ENCODE results near the gene GPC5.

The GPC5 gene

DNA sequence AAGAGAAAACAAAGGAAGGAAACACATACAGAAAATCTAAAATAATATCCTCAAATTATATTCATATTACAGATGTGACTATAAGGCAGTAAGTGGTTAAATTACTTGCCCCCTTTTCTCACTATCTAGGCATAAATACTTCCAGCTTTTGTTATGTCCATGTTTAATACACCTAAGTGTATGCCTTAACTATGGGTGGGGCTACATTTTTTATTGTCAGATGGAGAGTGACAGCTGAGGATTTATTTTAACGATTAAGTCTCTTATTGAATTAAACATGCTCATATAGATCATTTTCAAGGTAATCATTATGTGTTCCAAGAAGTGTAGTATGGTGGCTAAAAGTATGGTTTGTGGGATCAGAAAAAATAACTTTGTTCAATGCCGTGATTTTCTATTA, 909.3 kb downstream of the GPC5 start:
- no peak overlapping the region for H3K4me3 ChIP-seq
- TF ChIP-seq, protein P1, sequence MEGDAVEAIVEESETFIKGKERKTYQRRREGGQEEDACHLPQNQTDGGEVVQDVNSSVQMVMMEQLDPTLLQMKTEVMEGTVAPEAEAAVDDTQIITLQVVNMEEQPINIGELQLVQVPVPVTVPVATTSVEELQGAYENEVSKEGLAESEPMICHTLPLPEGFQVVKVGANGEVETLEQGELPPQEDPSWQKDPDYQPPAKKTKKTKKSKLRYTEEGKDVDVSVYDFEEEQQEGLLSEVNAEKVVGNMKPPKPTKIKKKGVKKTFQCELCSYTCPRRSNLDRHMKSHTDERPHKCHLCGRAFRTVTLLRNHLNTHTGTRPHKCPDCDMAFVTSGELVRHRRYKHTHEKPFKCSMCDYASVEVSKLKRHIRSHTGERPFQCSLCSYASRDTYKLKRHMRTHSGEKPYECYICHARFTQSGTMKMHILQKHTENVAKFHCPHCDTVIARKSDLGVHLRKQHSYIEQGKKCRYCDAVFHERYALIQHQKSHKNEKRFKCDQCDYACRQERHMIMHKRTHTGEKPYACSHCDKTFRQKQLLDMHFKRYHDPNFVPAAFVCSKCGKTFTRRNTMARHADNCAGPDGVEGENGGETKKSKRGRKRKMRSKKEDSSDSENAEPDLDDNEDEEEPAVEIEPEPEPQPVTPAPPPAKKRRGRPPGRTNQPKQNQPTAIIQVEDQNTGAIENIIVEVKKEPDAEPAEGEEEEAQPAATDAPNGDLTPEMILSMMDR (IDR thresholded peaks at IDR 0.05): no peak
- DNase-seq (ENCODE audit: low spot score): no peak
- H3K27ac ChIP-seq: no peak overlapping the region

DNA sequence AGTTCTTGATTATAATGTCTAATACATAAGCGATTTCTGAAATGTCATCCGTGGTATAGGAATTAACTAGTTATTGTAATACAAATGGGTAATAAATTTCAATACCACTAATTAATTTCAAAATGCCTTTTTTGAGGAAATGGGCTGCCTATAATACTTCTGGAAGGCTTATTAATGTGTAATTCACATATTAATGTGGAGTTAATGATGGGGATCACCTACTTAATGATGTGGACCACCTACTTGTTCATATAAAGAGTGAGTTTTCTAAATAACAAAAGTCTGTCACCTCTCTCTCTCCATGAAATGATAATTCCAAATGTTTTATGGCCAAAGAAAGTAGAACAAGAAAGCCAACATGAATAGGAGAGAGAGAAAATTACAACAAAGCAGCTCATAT, 914.4 kb downstream of the GPC5 start:
- H3K4me3 ChIP-seq: no peak overlapping the region
- no peak overlapping the region for H3K27ac ChIP-seq
- TF ChIP-seq, protein P1 (IDR thresholded peaks at IDR 0.05): no peak
- no peak for DNase-seq (ENCODE audit: low spot score)

DNA sequence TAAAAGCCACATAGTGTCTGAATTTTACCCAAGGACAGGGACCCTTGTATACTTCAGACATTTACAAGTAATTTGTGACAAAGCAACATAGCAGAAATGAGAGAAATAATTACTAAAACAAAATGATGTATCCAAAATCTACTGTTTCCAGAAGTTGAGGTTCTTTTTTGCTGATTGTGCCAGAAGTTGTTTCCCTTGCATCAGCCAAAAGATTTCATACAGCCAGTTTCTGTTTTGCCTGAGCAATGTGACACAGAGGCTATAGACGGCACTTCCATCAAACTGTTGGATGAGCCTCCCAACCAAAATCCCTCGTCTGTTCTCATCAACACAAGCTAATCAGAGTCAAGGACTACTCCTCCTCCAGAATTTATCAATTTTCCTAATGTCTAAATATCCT, 915.0 kb downstream of the GPC5 start:
- no peak overlapping the region for H3K4me3 ChIP-seq
- TF ChIP-seq, protein P1 (IDR thresholded peaks at IDR 0.05): no peak
- no peak overlapping the region for H3K27ac ChIP-seq
- no peak for DNase-seq (ENCODE audit: low spot score)

DNA sequence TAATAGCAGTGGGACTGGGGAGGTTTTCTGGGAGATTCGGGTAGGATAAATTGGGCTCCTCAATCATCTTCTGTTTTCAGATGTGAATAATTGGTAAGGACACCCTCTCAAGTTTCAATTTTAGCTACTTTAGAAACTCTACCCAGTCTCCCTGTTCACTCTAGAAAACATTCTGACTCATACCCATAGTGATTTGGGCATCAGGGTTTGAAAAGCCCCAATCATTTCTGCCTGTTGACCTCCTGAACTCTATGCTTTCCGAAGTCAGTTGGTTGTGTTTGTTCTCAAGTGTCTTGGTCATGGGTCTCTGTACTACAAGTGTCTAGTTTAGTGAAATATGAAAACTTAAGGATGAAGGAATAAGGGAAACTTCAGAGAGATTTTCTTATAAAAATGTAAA, 916.8 kb downstream of the GPC5 start:
- TF ChIP-seq, protein P1 (IDR thresholded peaks at IDR 0.05): no peak
- no peak for DNase-seq (ENCODE audit: low spot score)
- H3K27ac ChIP-seq: no peak overlapping the region
- H3K4me3 ChIP-seq: no peak overlapping the region

DNA sequence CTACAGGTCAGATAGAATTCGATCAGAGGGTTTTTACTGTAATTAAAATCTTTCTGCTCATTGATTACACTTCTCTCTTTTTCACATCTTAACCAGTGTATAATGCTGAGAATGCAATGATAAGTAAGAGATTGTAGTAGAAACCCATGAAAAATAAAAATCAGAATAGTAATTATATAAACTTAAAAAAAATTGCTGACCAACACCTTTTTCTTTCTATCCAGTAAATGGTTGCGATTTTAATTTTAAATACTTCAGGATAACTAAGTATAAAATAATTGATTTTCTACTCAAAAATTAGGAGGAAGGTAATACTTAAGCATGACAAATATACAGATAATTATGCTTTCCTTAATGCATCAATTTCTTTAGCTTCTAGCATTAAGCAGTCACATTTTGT, 917.6 kb downstream of the GPC5 start:
- TF ChIP-seq, protein P1 (IDR thresholded peaks at IDR 0.05): no peak
- H3K27ac ChIP-seq: no peak overlapping the region
- DNase-seq (ENCODE audit: low spot score): no peak
- no peak overlapping the region for H3K4me3 ChIP-seq

DNA sequence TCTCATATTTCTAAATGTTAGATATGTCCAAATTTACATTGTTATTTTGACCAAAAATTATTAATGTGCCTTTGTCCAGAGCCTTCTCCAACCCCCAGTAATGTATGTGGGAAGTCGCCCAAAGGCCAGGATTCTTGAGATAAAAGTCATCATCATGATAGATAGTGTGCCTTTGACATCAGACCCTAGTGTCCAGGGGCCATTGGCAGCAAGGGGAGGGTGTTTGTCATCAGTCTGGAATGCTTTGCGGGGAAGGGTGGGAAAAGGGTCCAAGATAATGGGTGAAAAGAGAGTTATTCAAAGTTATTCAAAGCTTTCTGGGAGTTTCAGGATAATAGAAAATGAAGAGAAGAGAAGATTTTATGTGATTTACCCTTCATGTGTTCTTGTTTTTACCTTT, 918.6 kb downstream of the GPC5 start:
- TF ChIP-seq, protein P1 (IDR thresholded peaks at IDR 0.05): no peak
- DNase-seq (ENCODE audit: low spot score): no peak
- Histone ChIP-seq H3K27ac (no peak overlapping the region), H3K4me3 (no peak overlapping the region)

DNA sequence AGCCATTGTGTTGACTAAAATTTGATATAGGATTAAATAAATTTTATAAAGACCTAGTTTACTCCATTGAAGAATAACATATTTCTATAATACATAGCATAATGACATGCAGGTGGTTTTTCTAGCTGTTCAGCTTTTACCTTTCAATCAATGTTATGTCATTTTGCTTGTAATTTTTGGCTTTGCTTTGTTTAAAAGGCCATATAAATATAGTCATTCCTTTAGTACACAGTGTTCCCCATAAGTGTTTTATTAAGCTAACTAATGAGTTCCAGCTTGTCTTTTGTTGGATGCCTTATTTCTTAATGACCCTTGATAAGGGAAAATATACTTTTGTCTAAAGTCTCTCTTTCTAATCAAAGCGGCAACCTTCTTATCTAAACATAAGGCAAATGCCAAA, 921.9 kb downstream of the GPC5 start:
- DNase-seq (ENCODE audit: low spot score): no peak
- TF ChIP-seq, protein P1 (IDR thresholded peaks at IDR 0.05): no peak
- H3K4me3 ChIP-seq: no peak overlapping the region
- H3K27ac ChIP-seq: no peak overlapping the region
